ENCODE measurements around the gene CDK2AP2.

The CDK2AP2 gene

GRCh38 chr11:67524480-67524808 lies 16.5 kb upstream of the CDK2AP2 start:
- DNase-seq (ENCODE audit: low read depth) = no peak
- H3K4me3 ChIP-seq (ENCODE audit: low read length) = no peak overlapping the region
- TF ChIP-seq CTCF (IDR thresholded peaks at IDR 0.05; ENCODE audit: insufficient read depth, low read depth, low read length, missing control alignments) = no peak

GRCh38 chr11:67523556-67524479 lies 15.9 kb upstream of the CDK2AP2 start:
- no peak for TF ChIP-seq CTCF (IDR thresholded peaks at IDR 0.05; ENCODE audit: insufficient read depth, low read depth, low read length, missing control alignments)
- no peak overlapping the region for H3K4me3 ChIP-seq (ENCODE audit: low read length)
- DNase-seq (ENCODE audit: low read depth) = no peak

GRCh38 chr11:67522844-67523555 lies 15.0 kb upstream of the CDK2AP2 start, which contains the start of gene CABP2:
CABP2 (minus strand) TSS chr11:67523446; CDS start chr11:67523326, 120 bp downstream.
- DNase-seq (ENCODE audit: low read depth) = no peak

GRCh38 chr11:67522338-67522737 lies 14.4 kb upstream of the CDK2AP2 start:
- DNase-seq (ENCODE audit: low read depth) = no peak
- TF ChIP-seq CTCF (IDR thresholded peaks at IDR 0.05; ENCODE audit: insufficient read depth, low read depth, low read length, missing control alignments) = no peak
- H3K4me3 ChIP-seq (ENCODE audit: low read length) = no peak overlapping the region

More at GRCh38 chr11:67522844-67523555, 15.0 kb upstream of the CDK2AP2 start, which contains the start of gene CABP2:
- no peak for TF ChIP-seq CTCF (IDR thresholded peaks at IDR 0.05; ENCODE audit: insufficient read depth, low read depth, low read length, missing control alignments)
- H3K4me3 ChIP-seq (ENCODE audit: low read length) = no peak within 1 kb of the TSS

- no peak overlapping the region for H3K4me3 ChIP-seq (ENCODE audit: low read length)
- DNase-seq (ENCODE audit: low read depth) = no peak
- no peak for TF ChIP-seq CTCF (IDR thresholded peaks at IDR 0.05; ENCODE audit: insufficient read depth, low read depth, low read length, missing control alignments)
Observed at GRCh38 chr11:67521924-67522323, 14.0 kb upstream of the CDK2AP2 start.

GRCh38 chr11:67520856-67521824 lies 13.2 kb upstream of the CDK2AP2 start:
- DNase-seq (ENCODE audit: low read depth) = no peak
- no peak for TF ChIP-seq CTCF (IDR thresholded peaks at IDR 0.05; ENCODE audit: insufficient read depth, low read depth, low read length, missing control alignments)
- no peak overlapping the region for H3K4me3 ChIP-seq (ENCODE audit: low read length)
